GM21825 (cell line): ENCODE measurements around the gene ACKR2.
"Not testable (repeated sequence)": the region's sequence is repeated elsewhere in the genome, so short reads cannot be mapped to it uniquely, and the experiment has no call there.

Experiments used
- ATAC-seq: cut with Tn5 transposase; IDR thresholded peaks from one replicate; pipeline ENCODE4 v1.9.1; 2021; ENCODE audit warnings: mild to moderate bottlenecking, moderate library complexity; ENCODE audit not compliant: unreplicated experiment

The ACKR2 gene

GRCh38 chr3:42801048-42801620 is 8.1 kb upstream of the ACKR2 start:
- ATAC-seq = no peak

GRCh38 chr3:42801784-42802183 is 7.5 kb upstream of the ACKR2 start:
- no peak for ATAC-seq

- no peak for ATAC-seq
Measured at GRCh38 chr3:42802876-42803413, 6.3 kb upstream of the ACKR2 start.

GRCh38 chr3:42803414-42804105 is 5.7 kb upstream of the ACKR2 start:
- ATAC-seq = peak; percentile 24

GRCh38 chr3:42804106-42804830 is 5.0 kb upstream of the ACKR2 start, which contains the start of gene HIGD1A:
Gene HIGD1A (minus strand): TSS chr3:42804490. CDS start chr3:42794253, 10,237 bp downstream.
- ATAC-seq = peak; percentile 99

GRCh38 chr3:42804831-42805132 is 4.5 kb upstream of the ACKR2 start:
- ATAC-seq = no peak

GRCh38 chr3:42805141-42805821 is 4.0 kb upstream of the ACKR2 start:
- ATAC-seq = no peak

GRCh38 chr3:42807929-42808328 is 1.3 kb upstream of the ACKR2 start:
- ATAC-seq = no peak

- ATAC-seq = not testable (repeated sequence)
Measured at GRCh38 chr3:42810706-42811105, 1.5 kb downstream of the ACKR2 start.

GRCh38 chr3:42811118-42811883 is 2.1 kb downstream of the ACKR2 start:
- ATAC-seq = not testable (repeated sequence)

- no peak for ATAC-seq
Measured at GRCh38 chr3:42814246-42814645, 5.0 kb downstream of the ACKR2 start.

- ATAC-seq = no peak
Measured at GRCh38 chr3:42814914-42815507, 5.8 kb downstream of the ACKR2 start.

GRCh38 chr3:42815826-42816225 is 6.6 kb downstream of the ACKR2 start:
- ATAC-seq = no peak

GRCh38 chr3:42819351-42819965 is 10.2 kb downstream of the ACKR2 start:
- no peak for ATAC-seq

GRCh38 chr3:42820746-42821051 is 11.5 kb downstream of the ACKR2 start:
- no peak for ATAC-seq

- no peak for ATAC-seq
Measured at GRCh38 chr3:42822828-42823227, 13.6 kb downstream of the ACKR2 start.

GRCh38 chr3:42823351-42823750 is 14.1 kb downstream of the ACKR2 start:
- no peak for ATAC-seq

GRCh38 chr3:42826141-42826540 is 16.9 kb downstream of the ACKR2 start:
- ATAC-seq = no peak

- ATAC-seq = no peak
Measured at GRCh38 chr3:42827023-42827422, 17.8 kb downstream of the ACKR2 start.

- no peak for ATAC-seq
Measured at GRCh38 chr3:42827654-42828053, 18.4 kb downstream of the ACKR2 start.
